Raji (cell line): ENCODE measurements around the gene DPP6.

Experiments
- POLR2A ChIP-seq: IDR thresholded peaks from 2 replicates; pipeline ENCODE4 v1.6.1; 2011; ENCODE audit warnings: low read depth, low read length, control low read depth; ENCODE audit not compliant: insufficient read depth

DPP6 gene

GRCh38 chr7:154902600-154903082, 850.4 kb downstream of the DPP6 start:
- TF ChIP-seq POLR2A: no peak

DNA sequence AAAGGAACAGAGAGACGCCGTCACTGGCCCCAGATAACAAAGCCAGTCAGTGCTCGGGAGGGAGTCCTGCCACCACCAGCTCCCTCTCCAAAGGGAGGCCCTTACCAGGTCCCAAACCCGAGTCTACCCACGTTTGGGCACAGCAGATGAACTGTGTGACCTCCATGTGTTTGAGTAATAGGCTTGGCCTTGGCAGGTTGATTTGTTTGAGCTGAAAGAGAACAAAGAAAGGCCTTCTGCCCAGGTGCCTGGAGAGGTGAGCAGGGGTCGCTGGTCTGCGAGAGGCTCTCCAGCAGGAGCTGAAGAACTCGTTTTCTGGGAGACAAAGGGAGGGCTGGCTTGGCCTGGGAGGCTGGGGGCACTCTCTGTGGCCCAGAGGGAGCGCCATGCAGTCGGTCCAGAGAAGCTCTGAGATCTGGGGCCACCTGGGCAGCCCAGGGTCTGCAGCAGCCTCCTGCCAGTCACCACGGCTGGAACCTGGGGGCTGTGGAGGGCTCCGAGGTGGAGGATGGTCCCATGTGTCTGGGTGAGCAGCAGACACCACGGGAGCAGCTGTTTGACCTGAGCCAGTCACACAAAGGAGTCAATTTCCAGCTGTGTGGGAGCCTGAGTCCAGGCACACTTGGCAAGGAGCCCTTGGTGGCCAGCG, 851.0 kb downstream of the DPP6 start:
- TF ChIP-seq POLR2A: no peak

- TF ChIP-seq POLR2A: no peak
These were observed 852.9 kb downstream of the DPP6 start for GRCh38 chr7:154905146-154905545.

DNA sequence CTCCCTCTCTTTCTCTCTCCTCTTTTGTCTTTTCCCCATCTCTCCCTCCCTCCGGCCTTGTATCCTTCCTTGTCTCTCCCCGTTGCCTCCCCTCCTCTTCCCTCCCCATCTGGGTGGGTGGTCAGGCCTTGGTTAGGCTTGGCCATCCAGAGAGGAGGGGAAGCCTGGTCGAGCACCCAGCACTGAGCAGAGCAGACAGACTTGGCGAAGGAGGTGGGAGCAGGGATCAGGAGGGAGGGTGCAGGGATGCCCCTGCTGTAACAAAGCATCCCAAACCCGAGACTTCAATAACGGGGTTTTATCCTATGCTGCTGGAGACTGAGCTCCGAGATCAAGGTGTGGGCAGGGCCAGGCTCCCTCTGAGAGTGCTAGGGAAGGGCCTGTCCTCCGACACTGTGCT, 853.4 kb downstream of the DPP6 start:
- TF ChIP-seq POLR2A: no peak

GRCh38 chr7:154906201-154906600, 854.0 kb downstream of the DPP6 start:
- no peak for TF ChIP-seq POLR2A

DNA sequence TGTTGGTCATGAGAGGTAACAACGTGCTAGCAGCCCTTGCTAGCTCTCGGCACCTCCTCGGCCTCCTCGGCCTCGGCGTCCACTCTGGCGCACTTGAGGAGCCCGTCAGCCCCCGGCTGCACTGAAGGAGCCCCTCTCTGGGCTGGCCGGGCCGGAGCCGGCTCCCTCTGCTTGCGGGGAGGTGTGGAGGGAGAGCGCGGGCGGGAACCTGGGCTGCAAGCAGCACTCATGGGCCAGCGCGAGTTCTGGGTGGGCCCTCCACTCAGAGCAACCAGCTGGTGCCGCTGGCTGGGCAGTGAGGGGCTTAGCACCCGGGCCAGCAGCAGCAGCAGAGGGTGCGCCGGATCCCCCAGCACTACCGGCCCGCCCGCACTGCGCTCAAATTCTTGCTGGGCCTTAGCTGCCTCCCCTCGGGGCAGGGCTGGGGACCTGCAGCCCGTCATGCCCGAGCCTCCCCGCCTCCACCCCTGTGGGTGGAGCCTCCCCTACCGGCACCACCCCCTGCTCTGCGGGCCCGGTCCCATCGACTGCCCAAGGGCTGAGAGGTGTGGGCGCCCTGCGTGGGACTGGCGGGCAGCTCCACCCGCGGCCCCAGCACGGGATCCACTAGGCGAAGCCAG, 854.6 kb downstream of the DPP6 start:
- TF ChIP-seq POLR2A: no peak

DNA sequence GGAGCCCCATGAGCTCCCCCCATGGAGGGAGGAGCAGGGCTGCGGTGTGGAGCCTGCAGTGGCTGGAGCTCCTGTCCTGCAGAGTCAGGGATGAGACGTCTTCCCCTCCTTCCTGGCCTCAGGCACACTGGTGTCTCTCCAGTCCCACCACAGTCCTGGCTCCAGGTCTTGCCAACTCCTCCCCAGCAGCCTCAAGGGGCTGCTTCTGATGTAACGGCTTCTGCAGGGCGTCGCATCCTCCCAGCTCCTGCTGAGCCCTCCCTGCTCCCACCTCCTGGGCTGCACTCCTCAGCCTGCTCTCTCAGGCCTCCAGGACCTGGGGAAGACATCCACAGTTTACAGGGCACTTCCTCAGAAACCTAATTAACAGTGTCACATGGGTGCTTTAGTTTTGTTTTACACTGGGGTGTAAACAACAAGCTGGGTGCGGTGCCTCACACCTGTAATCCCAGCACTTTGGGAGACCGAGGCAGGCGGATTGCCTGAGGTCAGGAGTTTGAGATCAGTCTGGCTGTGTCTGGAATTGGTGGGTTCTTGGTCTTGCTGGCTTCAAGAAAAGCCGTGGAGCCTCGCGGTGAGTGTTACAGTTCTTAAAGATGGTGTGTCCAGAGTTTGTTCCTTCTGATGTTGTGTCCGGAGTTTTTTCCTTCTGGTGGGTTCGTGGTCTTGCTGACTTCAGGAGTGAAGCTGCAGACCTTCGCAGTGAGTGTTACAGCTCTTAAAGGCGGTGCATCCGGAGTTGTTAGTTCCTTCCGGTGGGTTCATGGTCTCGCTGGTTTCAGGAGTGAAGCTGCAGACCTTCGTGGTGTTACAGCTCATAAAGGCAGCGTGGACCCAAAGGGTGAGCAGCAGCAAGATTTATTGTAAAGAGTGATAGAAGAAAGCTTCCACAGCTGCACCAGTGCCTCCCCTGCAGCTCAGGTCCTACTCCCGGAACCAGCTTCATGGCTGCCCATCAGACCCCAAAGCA, 855.7 kb downstream of the DPP6 start:
- no peak for TF ChIP-seq POLR2A

DNA sequence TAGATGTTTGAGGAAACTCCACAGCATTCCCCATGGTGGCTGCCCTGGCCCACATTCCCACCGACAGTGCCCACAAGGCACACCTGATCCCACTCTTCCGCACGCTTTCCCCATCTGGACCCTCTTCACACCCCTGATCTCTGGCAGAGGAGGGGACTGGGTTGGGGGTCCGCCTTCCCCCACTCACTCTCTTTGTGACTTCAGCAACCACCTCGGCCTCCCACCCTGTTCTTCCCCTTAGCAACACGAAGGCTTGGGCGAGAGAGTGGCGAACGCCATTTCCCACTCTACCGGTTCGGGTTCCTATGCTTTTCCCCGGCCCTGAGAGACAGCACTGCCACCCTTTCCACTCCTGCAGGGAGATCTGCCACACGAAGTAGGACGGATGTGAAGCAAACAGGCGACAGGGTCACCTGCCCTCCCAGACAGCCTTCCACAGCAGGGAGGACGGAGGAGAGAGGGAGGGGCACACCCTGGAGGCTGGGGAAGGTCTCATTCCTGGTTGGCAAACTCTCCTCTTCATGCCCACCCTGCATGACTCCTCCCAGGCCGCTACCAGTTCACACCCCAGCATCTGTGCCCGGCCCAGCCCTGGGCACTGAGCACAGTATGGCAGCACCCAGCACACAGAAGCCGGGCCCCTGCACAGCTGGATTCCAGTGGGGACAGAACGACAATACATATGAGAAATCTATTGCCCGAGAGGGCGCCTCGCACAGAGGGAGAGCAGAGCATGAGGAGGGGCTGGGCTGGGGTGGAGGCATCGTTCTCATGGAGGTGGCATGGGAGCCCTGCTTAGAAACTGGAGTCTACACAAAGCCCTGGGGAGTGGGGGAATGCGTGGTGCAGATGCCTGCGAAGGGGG, 857.3 kb downstream of the DPP6 start:
- no peak for TF ChIP-seq POLR2A

DNA sequence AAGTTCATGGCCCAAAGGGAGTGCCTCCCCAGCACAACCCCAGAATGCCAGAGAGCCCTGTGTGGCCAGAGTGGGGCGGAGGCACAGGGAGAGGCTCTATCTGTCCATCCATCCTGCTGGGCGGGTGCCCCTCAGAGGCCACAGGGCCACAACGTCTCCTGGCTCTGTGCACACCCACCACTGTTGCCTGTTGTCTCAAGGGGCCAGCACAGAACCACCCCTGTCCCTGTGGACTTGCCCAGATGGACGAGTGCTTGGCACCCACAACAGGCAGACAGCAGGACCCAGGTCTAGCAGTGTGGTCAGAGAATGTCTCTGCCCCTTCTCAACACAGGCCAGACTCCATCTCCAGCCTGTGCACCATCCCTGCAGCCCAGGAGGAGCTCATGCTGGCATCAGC, 857.9 kb downstream of the DPP6 start:
- no peak for TF ChIP-seq POLR2A

DNA sequence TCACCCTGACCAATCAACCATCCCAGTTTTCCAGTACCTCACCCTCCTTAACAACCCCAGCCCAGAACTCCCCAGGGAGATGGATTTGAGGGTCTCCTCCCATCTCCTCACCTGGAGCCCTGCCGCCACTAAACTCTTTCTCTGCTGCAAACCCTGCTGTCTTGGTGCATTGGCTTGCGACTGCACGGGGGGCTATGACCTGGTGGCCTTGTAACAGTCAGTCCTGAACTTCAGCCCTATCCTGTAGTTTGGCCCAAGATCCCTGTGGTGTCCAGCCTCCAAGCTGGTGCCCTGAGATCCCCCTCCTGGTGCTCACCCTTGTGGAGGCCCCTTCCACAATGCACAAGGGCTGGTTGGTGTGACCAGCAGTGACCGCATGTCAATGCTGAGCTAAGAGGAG, 858.8 kb downstream of the DPP6 start:
- TF ChIP-seq POLR2A: no peak

DNA sequence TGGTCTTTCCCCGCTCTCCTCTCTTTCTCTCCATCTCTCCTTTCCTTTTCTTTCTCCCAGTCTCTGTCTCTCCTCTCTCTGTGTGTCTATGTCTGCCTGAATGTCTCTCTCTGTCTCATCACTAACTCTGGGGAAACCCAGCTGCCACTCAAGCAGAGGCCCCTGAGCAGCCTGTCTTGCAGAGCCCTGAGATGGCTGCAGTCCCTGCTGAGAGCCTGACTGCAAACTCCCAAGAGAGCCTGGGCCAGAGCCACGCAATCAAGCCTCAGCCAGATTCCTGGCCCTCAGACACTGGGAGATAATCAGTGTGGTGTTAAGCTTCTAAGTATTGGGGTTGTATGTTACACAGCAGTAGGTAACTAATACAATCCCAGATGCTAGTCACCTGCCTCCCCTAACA, 859.2 kb downstream of the DPP6 start:
- no peak for TF ChIP-seq POLR2A

DNA sequence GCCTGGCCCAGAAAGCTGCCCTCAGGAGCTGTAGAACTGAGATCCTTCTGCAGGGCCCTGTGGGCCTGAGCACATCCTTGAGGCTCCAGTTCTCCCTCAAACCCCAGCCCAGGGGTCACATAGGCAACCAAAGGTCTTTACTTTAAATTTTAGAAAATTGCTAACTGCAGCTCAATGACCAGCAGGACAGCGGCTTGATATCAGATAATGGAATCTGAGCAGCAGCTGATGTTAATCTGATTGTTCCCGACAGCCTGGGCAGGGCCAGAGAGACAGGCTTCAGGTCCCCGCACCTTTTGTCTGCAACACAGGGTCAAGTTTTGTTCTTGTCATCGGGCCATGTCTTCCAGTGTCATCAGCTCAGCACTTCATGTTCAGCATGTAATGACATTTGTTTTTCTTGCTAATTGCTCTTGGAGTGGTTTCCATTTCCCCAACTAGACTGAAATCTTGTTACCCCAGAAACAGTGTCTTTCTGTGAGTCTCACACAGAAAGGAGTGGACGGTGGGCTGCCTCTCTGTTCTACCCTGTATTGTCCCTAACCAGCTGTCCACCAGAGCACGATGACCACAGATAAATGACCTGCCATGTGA, 859.8 kb downstream of the DPP6 start:
- no peak for TF ChIP-seq POLR2A

DNA sequence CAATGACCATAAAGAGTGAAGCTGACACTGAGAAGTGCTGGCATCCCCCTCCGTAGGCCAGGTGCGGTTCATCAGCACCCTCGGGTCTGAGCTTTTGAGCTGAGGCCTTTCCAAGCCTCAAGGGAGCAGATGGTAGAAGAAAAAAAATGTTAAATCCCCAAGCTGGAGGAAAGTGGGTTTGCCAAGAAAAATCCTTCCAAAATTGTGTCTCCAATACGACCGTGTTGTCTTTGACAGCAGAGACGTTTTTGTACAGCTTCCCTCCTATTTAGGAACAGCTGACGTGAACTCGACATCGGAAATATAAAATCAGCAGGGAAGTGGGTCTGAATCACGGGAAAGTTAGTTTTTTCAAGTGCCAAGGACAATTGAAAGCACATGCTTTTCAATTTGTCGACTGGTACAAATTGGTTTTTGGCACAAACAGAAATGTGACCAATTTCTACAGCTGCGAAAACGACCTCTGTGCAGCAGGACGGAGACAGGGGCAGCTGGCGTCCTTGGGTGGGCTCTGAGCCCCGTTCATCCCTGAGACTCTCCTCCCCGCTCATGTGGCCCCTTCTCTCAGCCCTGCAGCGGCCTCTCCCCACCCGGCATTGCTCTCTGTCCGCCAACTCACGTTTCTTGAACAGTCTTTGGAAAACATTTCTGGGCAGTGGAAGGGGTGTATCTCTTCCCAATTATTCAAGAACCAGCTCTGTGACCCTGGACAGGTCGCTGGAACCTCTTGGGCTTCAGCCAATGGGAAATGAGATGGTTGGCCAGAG, 860.9 kb downstream of the DPP6 start:
- TF ChIP-seq POLR2A: no peak

DNA sequence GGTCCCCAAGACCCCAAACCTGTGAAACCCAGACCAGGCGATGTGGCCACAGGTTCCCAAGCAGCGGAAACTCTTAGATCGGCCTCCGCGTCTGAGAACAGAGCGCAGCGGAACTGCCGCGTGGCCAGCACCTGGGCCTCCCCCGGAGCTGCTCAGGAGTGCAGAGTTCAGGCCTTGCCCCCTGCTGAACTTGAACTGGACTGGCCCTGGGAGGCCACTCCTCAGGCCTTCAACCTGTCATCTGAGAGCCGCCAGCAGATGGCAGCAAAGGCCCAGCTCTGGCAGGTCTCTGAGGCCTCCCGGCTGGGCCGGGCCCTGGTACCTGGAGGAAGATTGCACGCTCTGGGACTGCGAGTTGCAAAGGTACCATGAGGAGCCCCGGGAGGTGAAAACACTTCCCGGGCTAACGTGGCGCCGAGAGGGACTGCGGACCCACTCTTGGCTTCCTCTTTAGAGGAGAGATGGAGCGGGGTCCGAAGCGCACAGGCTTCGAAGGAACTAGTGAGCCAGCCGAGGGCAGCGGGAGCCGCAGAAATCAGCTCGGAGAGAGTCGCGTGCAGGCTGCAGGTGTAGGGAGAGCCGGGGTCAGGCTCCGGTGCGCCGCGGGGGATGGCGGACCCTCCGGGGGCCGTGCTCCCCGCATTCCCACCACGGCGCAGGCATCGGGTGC, 861.6 kb downstream of the DPP6 start:
- TF ChIP-seq POLR2A: no peak
